A549 (cell line): ENCODE results near the gene QDPR. TPM values are rescaled to one million over a fixed set of nuclear protein-coding genes. Genes with fewer than 3 reads are reported as not detected.

ENCODE experiments used
- ATAC-seq, 2 experiments: fragments of 200-7000 bp in 1 of 2; fragments of >200 bp in 1 of 2; cut with Nextera tagmentation in 1 of 2; cut with Tn5 transposase in 1 of 2; 3 replicates each; pipeline versions ENCODE4 v1.8.0 to v1.9.1; 2018 to 2020; ENCODE audit warnings: mild to moderate bottlenecking in 1 of 2, moderate library complexity in 1 of 2
- CTCF ChIA-PET: fragments of 300-600 bp; sonication (Branson Sonifier 250); formaldehyde crosslinking; extraction: SDS; loops from one replicate; lab custom pipeline; 2021; ENCODE audit warnings: antibody characterized with exemption, inconsistent platforms; lab: Yijun Ruan, JAX
- POLR2A ChIA-PET: fragments of 350-600 bp; formaldehyde crosslinking; extraction: SDS; loops from one replicate; lab custom pipeline; 2021; ENCODE audit warnings: antibody characterized with exemption, inconsistent platforms; lab: Yijun Ruan, JAX
- DNase-seq, 2 experiments: peaks; one replicate each; pipeline versions ENCODE4 v3.0.0 to v3.0.0-alpha.2; 2011 to 2016; ENCODE audit warnings: low read depth in 1 of 2, low spot score in 1 of 2
- FAIRE-seq: peaks from 2 replicates; lab custom pipeline; 2011; peaks lifted over from hg19 to GRCh38; lab: Jason Lieb, UNC
- H3K27ac ChIP-seq, 2 experiments: fragments of >200 bp; sonication (Bioruptor Twin); formaldehyde crosslinking; 3 replicates each; pipeline ENCODE4 v1.5.1; 2016 to 2017
- H3K4me1 ChIP-seq: fragments of >200 bp; sonication (Bioruptor Twin); formaldehyde crosslinking; 3 replicates; pipeline ENCODE4 v1.6.1; 2016
- H3K4me2 ChIP-seq: fragments of >200 bp; sonication (Bioruptor Twin); formaldehyde crosslinking; 3 replicates; pipeline ENCODE4 v1.6.1; 2016
- H3K4me3 ChIP-seq: fragments of >200 bp; sonication (Bioruptor Twin); formaldehyde crosslinking; 3 replicates; pipeline ENCODE4 v1.5.1; 2016
- H3K9me3 ChIP-seq: fragments of >200 bp; sonication (Bioruptor Twin); formaldehyde crosslinking; 3 replicates; pipeline ENCODE4 v1.6.1; 2016
- ATOH8 ChIP-seq: fragments of 250-450 bp; sonication (Bioruptor Pico); IDR thresholded peaks from 2 replicates; pipeline ENCODE4 v1.5.0; 2020; ENCODE audit warnings: low read depth, mild to moderate bottlenecking, moderate library complexity
- CBX8 ChIP-seq: fragments of 200-600 bp; sonication (generic); IDR thresholded peaks from 2 replicates; pipeline ENCODE4 v1.6.1; 2016
- CHD4 ChIP-seq: fragments of 200-600 bp; sonication (generic); IDR thresholded peaks from 2 replicates; pipeline ENCODE4 v1.6.1; 2016; ENCODE audit warnings: antibody characterized with exemption, mild to moderate bottlenecking, borderline replicate concordance
- CTCF ChIP-seq: fragments of >200 bp; sonication (Bioruptor Twin); formaldehyde crosslinking; IDR thresholded peaks from 3 replicates; pipeline ENCODE4 v1.5.1; 2016
- EP300 ChIP-seq, 2 experiments: fragments of >200 bp; sonication (Bioruptor Twin); formaldehyde crosslinking; IDR thresholded peaks; 2 replicates in 1 of 2; 3 replicates in 1 of 2; pipeline ENCODE4 v1.6.1; 2016 to 2017
- ESRRA ChIP-seq: fragments of 150-350 bp; IDR thresholded peaks from 2 replicates; pipeline ENCODE4 v1.6.1; 2014; ENCODE audit warnings: mild to moderate bottlenecking, low read length, borderline replicate concordance
- FOXS1 ChIP-seq: fragments of 250-450 bp; sonication (Bioruptor Pico); IDR thresholded peaks from 2 replicates; pipeline ENCODE4 v1.5.0; 2020; ENCODE audit warnings: mild to moderate bottlenecking, moderate library complexity
- GATA3 ChIP-seq: IDR thresholded peaks from 2 replicates; pipeline ENCODE4 v1.6.1; 2012; ENCODE audit warnings: borderline replicate concordance
- HEYL ChIP-seq: fragments of 250-450 bp; sonication (Bioruptor Pico); IDR thresholded peaks from 2 replicates; pipeline ENCODE4 v1.8.0; 2021; ENCODE audit warnings: mild to moderate bottlenecking, moderate library complexity
- HMGXB4 ChIP-seq: fragments of 250-450 bp; sonication (Bioruptor Pico); IDR thresholded peaks from 2 replicates; pipeline ENCODE4 v1.5.0; 2021; ENCODE audit warnings: mild to moderate bottlenecking, moderate library complexity, borderline replicate concordance
- JUN ChIP-seq, 2 experiments: fragments of >200 bp; sonication (Bioruptor Twin); formaldehyde crosslinking; IDR thresholded peaks; 2 replicates in 1 of 2; 3 replicates in 1 of 2; pipeline ENCODE4 v1.6.1; 2016 to 2017
- KDM5A ChIP-seq: fragments of 200-600 bp; sonication (generic); IDR thresholded peaks from 2 replicates; pipeline ENCODE4 v1.6.1; 2016; ENCODE audit warnings: antibody characterized with exemption, mild to moderate bottlenecking
- MAFK ChIP-seq: fragments of 450-650 bp; IDR thresholded peaks from 2 replicates; pipeline ENCODE4 v1.6.1; 2014; ENCODE audit not compliant: partially characterized antibody
- NPAS2 ChIP-seq: fragments of 250-450 bp; sonication (Bioruptor Pico); IDR thresholded peaks from 2 replicates; pipeline ENCODE4 v1.8.0; 2022; ENCODE audit warnings: mild to moderate bottlenecking, moderate library complexity, borderline replicate concordance
- PBX3 ChIP-seq: IDR thresholded peaks from 2 replicates; pipeline ENCODE4 v1.6.1; 2012
- POLR2A ChIP-seq: IDR thresholded peaks from 2 replicates; pipeline ENCODE4 v1.6.1; 2012; ENCODE audit warnings: mild to moderate bottlenecking, low read length
- RAD21 ChIP-seq, 2 experiments: fragments of >200 bp in 1 of 2; sonication (Bioruptor Twin) in 1 of 2; formaldehyde crosslinking in 1 of 2; IDR thresholded peaks in 1 of 2; conservative IDR thresholded peaks in 1 of 2; 2 replicates in 1 of 2; 3 replicates in 1 of 2; pipeline ENCODE4 v1.6.1; 2012 to 2018; ENCODE audit warnings: inconsistent platforms in 1 of 2
- RARB ChIP-seq: fragments of 250-450 bp; sonication (Bioruptor Pico); IDR thresholded peaks from 2 replicates; pipeline ENCODE4 v1.8.0; 2021; ENCODE audit warnings: mild to moderate bottlenecking, moderate library complexity
- RFX5 ChIP-seq: fragments of 450-650 bp; IDR thresholded peaks from 2 replicates; pipeline ENCODE4 v1.7.1; 2014; ENCODE audit warnings: antibody characterized with exemption, mild to moderate bottlenecking, moderate library complexity
- SMC3 ChIP-seq: fragments of >200 bp; sonication (Bioruptor Twin); formaldehyde crosslinking; IDR thresholded peaks from 3 replicates; pipeline ENCODE4 v1.6.1; 2018; ENCODE audit warnings: inconsistent platforms
- TFCP2L1 ChIP-seq: fragments of 250-450 bp; sonication (Bioruptor Pico); IDR thresholded peaks from 2 replicates; pipeline ENCODE4 v1.5.0; 2021; ENCODE audit warnings: mild to moderate bottlenecking
- TP53 ChIP-seq: fragments of 250-450 bp; sonication (Bioruptor Pico); IDR thresholded peaks from 2 replicates; pipeline ENCODE4 v1.5.0; 2021; ENCODE audit warnings: mild to moderate bottlenecking, moderate library complexity
- ZC3H11A ChIP-seq: fragments of 450-650 bp; IDR thresholded peaks from 2 replicates; pipeline ENCODE4 v1.6.1; 2014; ENCODE audit warnings: antibody characterized with exemption, mild to moderate bottlenecking
- ZNF302 ChIP-seq: fragments of 250-450 bp; sonication (Bioruptor Pico); IDR thresholded peaks from 2 replicates; pipeline ENCODE4 v1.9.0; 2021; ENCODE audit warnings: inconsistent platforms, mild to moderate bottlenecking, moderate library complexity
- ZSCAN20 ChIP-seq: fragments of 250-450 bp; sonication (Bioruptor Pico); IDR thresholded peaks from 2 replicates; pipeline ENCODE4 v1.8.0; 2022; ENCODE audit warnings: mild to moderate bottlenecking, moderate library complexity
- WGBS: methylation state at CpG from one replicate; pipeline ENCODE4 v1.1.6; 2017; ENCODE audit errors: missing lambda C conversion rate; 5-methylcytosine and 5-hydroxymethylcytosine counted together
- polyA plus RNA-seq, 4 experiments: library from polyadenylated mRNA; depleted of rRNA in 3 of 4; stranded (reverse); fragments of >200 nt; fragmentation: RNase III in 1 of 4; extraction: RNeasy Plus Mini Kit Qiagen cat#74134 plus additional on column Dnase treatment in 1 of 4; gene quantifications; 2 replicates in 3 of 4; 3 replicates in 1 of 4; pipeline ENCODE4 v1.2.3, GENCODE V29; 2011 to 2017

QDPR gene
- polyA plus RNA-seq, 2 of the 4 experiments (the other 2 are of a cell fraction) = 40.4 to 75.1 TPM

- POLR2A ChIA-PET = no interaction called here
- Histone ChIP-seq H3K4me1 (no peaks in the 10 kb centered on the region), H3K27ac (no peak overlapping the region), H3K9me3 (no peaks in the 10 kb centered on the region), H3K4me2 (no peak overlapping the region), H3K4me3 (no peak overlapping the region)
- CTCF ChIA-PET = interaction anchor here (0.8 kb wide), 1 partner anchor 22 kb away, joined by 3 read pairs; no protein-coding TSS in a partner anchor
- no peak for TF ChIP-seq PBX3
- no peak for TF ChIP-seq FOXS1 (CRISPR knock-in tag)
- TF ChIP-seq JUN (IDR thresholded peaks at IDR 0.05) = no peak
- no peak for TF ChIP-seq ZSCAN20 (CRISPR knock-in tag)
- TF ChIP-seq SMC3 = no peak
- TF ChIP-seq POLR2A = no peak
- TF ChIP-seq ATOH8 = no peak
- no peak for TF ChIP-seq HEYL (CRISPR knock-in tag)
- TF ChIP-seq ZNF302 (CRISPR knock-in tag) = no peak
- TF ChIP-seq CBX8 = no peak
- TF ChIP-seq ESRRA = no peak
- TF ChIP-seq EP300 (IDR thresholded peaks at IDR 0.05) = no peak
- ATAC-seq (no peak), DNase-seq (no peak), FAIRE-seq (no peak)
- 49% methylated on average over 8 of the region's 11 CpGs for WGBS
Measured at GRCh38 chr4:17469931-17470674, 41.8 kb downstream of the QDPR start.

- H3K4me2 ChIP-seq = no peak overlapping the region
- no peaks in the 10 kb centered on the region for H3K4me1 ChIP-seq
- no peaks in the 10 kb centered on the region for H3K9me3 ChIP-seq
- no peak overlapping the region for H3K27ac ChIP-seq
- WGBS = 31% methylated on average over 9 of the region's 9 CpGs
- DNase-seq (peak in 1 of 2 experiments; percentile 23), ATAC-seq (no peak), FAIRE-seq (no peak)
- TF ChIP-seq NPAS2 (CRISPR knock-in tag) (no peak), TFCP2L1 (no peak), ZC3H11A (peak; percentile 45), HMGXB4 (CRISPR knock-in tag) (no peak), RARB (CRISPR knock-in tag) (no peak), RAD21 (conservative IDR thresholded peaks at IDR 0.05 in 1 of 2, IDR thresholded peaks at IDR 0.05 in 1 of 2) (0 out of 5 replicates have a peak, but pooled peaks of 1 of the 2 experiments have one; percentile 15), RFX5 (no peak), CHD4 (no peak), ATOH8 (no peak), GATA3 (no peak), CTCF (peak; percentile 31; the same call in 1 of the 3 replicates), ZSCAN20 (CRISPR knock-in tag) (no peak), KDM5A (no peak), TP53 (no peak), MAFK (no peak), HEYL (CRISPR knock-in tag) (no peak)
- POLR2A ChIA-PET = no interaction called here
- CTCF ChIA-PET = interaction anchor here (1.5 kb wide), 1 partner anchor 17 kb away, joined by 3 read pairs; no protein-coding TSS in a partner anchor
- H3K4me3 ChIP-seq = no peak overlapping the region
Measured at GRCh38 chr4:17468619-17469221, 43.2 kb downstream of the QDPR start.
